NCI-H1694 (cell line): ENCODE results near the gene SCEL.
"Not testable (repeated sequence)": the region's sequence is repeated elsewhere in the genome, so short reads cannot be mapped to it uniquely, and the experiment has no call there.

Experiments used
- DNase-seq: peaks from one replicate; lab custom pipeline; 2025; lab: John Stamatoyannopoulos, UW

Gene SCEL

DNA sequence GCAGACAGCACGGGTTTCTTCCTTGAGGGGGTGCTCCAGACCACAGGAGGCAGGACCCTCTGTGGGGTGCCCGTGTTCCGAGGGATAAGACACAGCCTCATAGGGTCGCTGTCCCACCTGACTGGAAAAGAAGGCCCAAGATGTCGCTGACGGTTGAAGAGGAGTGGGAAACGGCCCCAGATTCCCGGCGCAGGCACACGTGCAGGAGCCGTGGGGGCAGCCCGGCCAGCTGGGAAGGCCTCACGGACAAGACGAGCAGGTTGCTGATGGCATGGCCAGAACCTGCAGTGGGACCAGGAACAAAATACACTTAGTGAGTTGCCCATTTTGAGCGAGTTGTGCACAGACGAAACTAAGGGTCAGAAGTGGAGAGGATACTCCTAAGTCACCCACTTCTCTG, 126.8 kb downstream of the SCEL start:
- DNase-seq = not testable (repeated sequence)

DNA sequence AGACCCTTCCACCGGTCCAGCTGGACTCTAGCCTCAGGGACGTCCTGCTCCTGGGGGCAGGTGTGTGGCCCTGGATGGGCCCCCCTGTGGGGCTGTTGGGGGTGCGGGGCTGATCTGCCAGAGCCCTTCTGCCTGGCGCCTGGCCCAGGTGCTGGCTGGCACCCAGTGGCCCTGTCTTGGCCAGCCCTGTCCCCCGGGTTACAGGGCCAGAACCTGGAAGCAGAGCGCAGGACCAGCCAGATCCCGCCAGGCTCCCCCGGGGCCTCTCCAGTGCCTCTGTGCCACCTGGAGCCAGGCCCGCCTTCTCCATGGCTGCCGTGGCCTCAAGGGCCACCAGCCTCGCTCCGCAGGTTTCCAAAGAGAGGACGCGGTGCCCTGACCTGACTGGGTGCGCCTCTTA, 127.3 kb downstream of the SCEL start:
- not testable (repeated sequence) for DNase-seq

DNA sequence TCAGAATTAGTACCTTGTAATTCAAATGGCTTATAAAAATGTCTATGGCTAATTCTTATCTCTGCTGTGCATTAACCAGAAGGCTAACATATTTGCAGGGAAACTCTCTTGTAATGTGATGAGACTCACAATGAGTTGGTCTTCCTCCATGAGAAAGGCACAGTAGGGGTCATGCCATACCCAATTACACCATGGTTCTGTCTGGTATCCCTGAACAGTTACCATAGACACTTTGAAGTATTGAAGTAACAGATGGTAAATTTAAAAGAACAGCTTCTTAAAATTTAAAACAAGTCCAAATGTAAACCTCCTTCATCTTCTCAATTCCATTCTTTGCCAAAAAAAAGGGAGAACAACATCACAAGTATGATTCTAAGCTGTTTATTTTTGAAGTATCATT, 139.3 kb downstream of the SCEL start:
- no peak for DNase-seq

DNA sequence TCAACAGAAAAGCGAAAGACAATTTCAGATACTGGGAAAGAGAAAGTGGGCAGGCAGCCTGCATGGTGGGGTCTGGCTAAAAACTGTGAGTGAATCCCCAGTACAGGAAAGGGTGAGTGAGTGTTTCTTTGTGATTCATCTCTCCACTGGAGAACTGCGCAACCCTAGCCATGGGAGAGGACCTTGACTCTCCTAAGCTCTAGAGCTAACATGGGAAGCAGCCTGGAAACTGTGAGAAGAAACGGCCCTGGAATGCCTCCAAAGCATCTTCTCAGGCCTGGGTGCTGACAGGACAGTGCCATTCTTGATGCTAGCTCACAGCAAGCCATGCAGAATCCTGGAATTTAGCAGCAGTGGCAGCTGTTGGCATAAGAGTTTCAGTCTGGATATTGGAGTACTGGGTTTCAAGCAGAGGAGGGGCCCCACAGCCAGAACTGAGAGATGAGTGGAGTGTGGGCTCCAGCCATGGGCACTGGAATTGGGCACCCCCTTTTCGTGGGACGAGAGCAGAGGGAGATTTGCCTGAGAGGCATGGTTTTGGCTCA, 143.3 kb downstream of the SCEL start:
- no peak for DNase-seq

DNA sequence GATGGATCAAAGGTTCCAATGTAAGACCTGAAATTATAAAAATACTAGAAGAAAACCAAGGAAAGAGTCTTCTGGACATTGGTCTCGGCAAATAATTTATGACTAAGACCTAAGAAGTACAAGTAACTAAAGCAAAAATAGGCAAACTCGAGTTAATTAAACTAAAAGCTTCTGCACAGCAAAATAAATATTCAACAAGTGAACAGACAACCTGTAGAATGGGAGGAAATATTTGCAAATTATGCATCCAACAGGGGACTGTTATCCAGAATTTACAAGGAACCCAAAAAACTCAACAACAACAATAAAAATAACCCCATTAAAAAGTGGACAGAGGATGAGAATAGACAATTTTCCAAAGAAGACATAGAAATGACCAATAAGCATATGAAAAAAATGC, 152.3 kb downstream of the SCEL start:
- DNase-seq = no peak

DNA sequence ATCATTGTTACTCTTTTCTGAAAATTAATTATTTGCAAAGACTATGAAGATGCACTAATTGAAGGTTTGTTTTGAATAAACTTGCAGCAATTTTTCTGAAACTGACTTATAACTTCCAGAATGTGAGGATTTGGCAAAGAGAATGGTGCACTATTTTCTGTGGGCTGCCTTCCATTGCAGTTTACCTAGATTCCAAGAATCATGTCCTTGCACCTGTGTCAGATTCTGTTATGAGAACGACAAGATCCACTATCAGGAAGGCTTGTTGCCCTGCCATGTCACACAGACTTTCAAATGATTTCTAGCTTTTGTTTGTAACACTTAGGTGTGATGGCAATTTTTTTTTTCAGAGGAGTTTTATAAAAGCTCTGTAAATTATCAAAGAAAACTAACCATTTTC, 156.4 kb downstream of the SCEL start:
- no peak for DNase-seq

DNA sequence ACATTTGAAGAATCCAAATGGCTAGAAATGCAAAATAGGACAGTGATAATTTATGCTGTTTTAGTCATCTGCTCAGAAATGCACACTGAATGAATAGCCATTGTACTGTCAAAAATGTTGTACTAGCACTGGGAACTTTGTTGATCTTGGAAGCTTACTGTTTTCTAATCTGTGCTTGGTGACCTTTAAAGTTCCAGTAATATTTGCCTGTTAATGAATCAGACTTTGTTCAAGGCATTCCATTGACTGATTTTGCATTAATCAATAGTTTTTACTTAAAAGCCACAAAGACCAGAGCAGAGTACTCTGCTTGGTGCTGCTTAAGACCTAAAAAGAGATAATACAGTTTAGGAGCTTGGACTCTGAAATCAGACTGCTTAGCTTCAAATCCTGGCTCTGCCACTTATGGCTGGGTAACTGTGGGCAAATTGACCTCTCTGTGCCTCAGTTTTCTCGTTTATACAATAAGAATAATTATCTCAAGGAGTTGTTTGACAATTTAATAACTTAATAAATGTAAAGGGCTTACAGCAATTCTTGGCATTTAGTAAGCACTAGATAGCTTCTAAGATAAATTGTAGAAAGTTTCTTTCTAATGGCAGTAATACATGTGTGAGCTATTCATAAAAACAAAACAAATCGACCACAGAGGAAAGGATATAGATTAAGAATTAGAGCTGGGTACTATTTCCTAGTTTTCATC, 157.4 kb downstream of the SCEL start:
- no peak for DNase-seq

DNA sequence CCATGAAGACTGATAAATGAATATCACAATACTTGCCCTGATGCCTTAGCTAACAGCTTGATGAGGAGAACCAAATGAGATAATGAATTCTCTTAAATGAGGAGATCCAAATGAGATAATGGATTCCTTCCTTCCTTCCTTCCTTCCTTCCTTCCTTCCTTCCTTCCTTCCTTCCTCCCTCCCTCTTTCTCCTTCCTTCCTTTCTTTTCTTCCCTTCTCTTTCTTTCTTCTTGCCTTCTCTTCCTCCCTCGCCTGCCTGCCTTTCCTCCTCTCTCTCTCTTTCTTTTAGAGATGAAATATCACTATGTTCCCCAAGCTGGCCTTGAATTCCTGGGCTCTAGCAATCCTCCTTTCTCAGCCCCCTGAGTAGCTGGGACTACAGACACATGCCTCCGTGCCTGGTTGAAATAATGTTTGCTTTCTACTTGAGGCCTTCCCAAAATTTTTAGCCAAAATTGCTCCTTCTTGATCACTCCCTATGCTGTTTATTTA, 158.0 kb downstream of the SCEL start:
- DNase-seq = no peak
